ENCODE data around the gene GALT.

DNA sequence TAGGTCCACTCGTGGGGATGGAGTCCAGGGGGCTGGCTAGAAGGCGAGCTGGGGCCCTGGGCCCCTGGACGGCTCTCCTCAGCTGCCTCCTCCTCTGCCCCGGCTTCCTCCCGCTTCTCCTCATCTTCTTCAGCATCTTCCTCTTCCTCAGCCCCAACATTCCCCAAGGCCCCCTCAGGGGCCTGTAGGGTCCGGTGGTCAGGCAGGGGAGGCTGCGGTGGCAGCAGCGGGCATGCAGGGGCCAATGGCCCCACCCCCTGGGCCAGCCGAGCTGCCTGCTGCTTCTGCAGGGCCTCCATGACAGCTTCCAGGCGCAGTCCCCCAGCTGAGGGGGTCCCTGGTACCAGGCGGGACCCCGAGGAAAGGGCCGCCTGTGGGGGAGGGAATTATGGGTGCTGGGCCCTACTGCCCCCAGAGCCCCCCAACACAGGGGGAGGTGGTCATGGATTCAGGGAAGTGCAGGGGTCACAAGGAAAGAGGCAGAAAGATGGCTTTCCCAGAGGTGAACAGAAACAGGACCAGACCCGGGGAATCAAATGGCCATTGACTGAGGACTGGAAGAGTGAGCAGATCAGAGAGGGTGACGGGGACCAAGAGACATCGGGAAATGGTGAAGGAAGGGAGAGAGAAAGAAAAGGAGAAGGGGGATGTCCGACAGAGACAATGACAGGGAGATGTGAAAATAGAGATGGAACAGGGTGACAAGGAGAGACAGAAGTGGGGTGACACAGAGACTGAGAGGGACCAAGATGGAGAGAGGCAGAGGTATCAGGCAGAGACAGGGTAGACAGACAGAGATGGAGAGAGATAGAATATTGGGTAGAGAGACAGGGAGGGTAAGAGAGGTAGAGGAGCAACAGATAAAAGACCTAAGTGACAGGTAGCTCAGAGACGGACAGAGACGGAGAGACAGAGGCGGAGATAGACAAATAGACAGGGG, 18.5 kb upstream of the GALT start:
- TF ChIP-seq POLR2A (IDR thresholded peaks at IDR 0.05; ENCODE audit: low read length) (no peak), GATA1 (IDR thresholded peaks at IDR 0.05; ENCODE audit: low read depth, low read length) (no peak)
